Fibroblast of villous mesenchyme (primary cell): ENCODE data around the gene ADARB1. TPM values are rescaled to one million over a fixed set of nuclear protein-coding genes. Genes with fewer than 3 reads are reported as not detected.
A peak's percentile ranks its signal among the peaks of the same experiment; 100 is the strongest.

Experiments
- DNase-seq: peaks from one replicate; pipeline ENCODE4 v3.0.0-alpha.2; 2010; ENCODE audit warnings: low read depth
- H3K4me3 ChIP-seq: 2 replicates; pipeline ENCODE4 v1.5.1; 2011; ENCODE audit warnings: low read depth, mild to moderate bottlenecking, low read length
- total RNA-seq: library from RNA; depleted of rRNA; stranded (reverse); fragments of >200 nt; gene quantifications from 2 replicates; pipeline ENCODE4 v1.2.3, GENCODE V29; 2012
- TF ChIP-seq, protein P1 (sequence below): IDR thresholded peaks from 2 replicates; pipeline ENCODE4 v1.5.1; 2012; ENCODE audit warnings: low read depth, mild to moderate bottlenecking, low read length; ENCODE audit not compliant: insufficient read depth

ADARB1 gene
- total RNA-seq, 1 donor: 16.4 TPM

DNA sequence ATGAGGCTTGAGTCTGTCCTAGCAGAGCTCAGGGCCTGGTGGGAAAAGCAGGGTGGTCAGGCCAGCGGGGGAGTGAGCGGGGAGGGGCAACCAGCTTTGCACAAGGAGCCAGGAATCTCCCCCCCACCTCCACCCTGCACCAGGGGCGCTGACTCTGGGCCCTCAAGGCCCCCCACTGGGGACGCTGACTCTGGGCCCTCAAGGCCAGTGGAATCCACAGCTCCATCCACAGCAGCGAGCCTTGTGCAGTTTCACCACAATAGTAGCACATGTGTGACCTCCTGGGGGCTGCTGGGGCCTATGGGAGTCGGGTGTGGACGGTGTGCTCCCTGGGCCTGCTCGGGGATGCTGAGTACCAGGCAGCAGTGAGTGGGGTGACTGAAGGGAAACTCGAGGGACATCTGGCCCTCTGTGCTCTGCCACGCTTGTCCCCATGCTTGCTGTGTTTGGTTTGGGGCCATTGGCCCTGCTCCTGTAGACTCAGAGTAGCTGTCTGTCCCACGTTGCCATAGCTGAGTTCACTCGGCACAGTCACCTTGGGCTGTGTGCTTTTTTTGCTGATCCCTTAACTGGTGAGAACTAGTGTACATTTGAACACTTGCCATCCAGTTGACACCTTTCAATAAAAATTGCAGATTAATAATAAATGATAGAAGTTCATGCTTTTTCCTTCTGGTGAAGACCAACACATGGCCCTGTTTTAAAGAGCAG is 89.2 kb downstream of the ADARB1 start:
- H3K4me3 ChIP-seq: no peak overlapping the region
- DNase-seq: no peak
- TF ChIP-seq, protein P1, sequence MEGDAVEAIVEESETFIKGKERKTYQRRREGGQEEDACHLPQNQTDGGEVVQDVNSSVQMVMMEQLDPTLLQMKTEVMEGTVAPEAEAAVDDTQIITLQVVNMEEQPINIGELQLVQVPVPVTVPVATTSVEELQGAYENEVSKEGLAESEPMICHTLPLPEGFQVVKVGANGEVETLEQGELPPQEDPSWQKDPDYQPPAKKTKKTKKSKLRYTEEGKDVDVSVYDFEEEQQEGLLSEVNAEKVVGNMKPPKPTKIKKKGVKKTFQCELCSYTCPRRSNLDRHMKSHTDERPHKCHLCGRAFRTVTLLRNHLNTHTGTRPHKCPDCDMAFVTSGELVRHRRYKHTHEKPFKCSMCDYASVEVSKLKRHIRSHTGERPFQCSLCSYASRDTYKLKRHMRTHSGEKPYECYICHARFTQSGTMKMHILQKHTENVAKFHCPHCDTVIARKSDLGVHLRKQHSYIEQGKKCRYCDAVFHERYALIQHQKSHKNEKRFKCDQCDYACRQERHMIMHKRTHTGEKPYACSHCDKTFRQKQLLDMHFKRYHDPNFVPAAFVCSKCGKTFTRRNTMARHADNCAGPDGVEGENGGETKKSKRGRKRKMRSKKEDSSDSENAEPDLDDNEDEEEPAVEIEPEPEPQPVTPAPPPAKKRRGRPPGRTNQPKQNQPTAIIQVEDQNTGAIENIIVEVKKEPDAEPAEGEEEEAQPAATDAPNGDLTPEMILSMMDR: no peak

GRCh38 chr21:45164124-45164511 is 89.7 kb downstream of the ADARB1 start:
- H3K4me3 ChIP-seq: no peak overlapping the region
- TF ChIP-seq, protein P1: no peak
- peak; percentile 11 for DNase-seq

- TF ChIP-seq, protein P1: no peak
These were observed 90.5 kb downstream of the ADARB1 start for GRCh38 chr21:45164838-45165237.

DNA sequence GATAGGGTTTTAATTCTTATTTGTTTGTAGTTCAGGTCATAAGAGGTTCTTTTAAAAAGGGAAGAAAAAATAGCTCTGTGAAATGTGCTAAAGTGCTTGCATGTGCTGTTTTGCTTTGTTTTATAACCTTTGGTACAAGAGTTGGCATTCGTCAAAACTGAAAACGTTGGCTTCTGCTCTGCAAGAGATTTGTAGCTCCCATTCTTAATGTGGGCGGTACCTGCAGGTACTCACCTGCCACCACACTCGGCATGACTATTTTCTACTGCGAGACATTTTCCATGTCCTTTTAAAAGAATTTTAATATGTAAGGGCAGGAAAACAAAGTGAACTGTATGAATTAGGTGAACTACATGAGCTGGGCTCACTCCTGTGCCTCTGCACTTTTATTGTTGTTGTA is 92.6 kb downstream of the ADARB1 start:
- no peak for DNase-seq
- no peak overlapping the region for H3K4me3 ChIP-seq
- TF ChIP-seq, protein P1: no peak

More at GRCh38 chr21:45164838-45165237, 90.5 kb downstream of the ADARB1 start:
- no peak for DNase-seq
- no peak overlapping the region for H3K4me3 ChIP-seq

- TF ChIP-seq, protein P1: no peak
- no peak overlapping the region for H3K4me3 ChIP-seq
- peak; percentile 59 for DNase-seq
These were observed 93.4 kb downstream of the ADARB1 start for GRCh38 chr21:45167796-45168222.

DNA sequence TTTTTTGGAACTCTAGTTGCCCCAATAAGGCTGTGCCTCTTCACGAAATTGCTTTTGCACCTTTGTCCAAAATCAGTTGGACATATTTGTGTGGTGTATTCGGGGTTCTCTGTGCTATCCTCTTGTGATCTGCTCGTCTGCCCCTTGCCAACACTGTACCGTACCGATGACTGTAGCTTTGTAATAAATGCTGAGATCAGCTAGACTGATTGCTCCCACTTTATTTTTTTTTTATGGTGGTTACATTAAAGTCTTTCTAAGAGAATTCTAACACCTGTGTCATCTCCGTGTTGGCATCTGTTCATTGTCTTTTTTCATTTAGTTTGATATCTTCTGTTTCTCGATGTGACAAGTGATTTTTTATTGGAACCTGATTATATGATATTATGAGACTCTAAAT is 94.1 kb downstream of the ADARB1 start:
- H3K4me3 ChIP-seq: no peak overlapping the region
- TF ChIP-seq, protein P1: no peak
- DNase-seq: no peak

GRCh38 chr21:45169001-45169400 is 94.6 kb downstream of the ADARB1 start:
- DNase-seq: no peak

More at GRCh38 chr21:45169001-45169400, 94.6 kb downstream of the ADARB1 start:
- no peak overlapping the region for H3K4me3 ChIP-seq
- TF ChIP-seq, protein P1: no peak
